Upper lobe of right lung (tissue), 1 donor: Measurements from ENCODE around the gene FAR2. TPM values are rescaled to one million over a fixed set of nuclear protein-coding genes. Genes with fewer than 3 reads are reported as not detected.
A peak's percentile ranks its signal among the peaks of the same experiment; 100 is the strongest.

ENCODE experiments used
- ATAC-seq: fragments of 200-7000 bp; cut with Tn5 transposase; one replicate; pipeline ENCODE4 v1.9.1; 2020; ENCODE audit warnings: mild to moderate bottlenecking, moderate library complexity
- DNase-seq: peaks from one replicate; pipeline ENCODE4 v3.0.0-alpha.2; 2020
- H3K27ac ChIP-seq: fragments of 200-600 bp; one replicate; pipeline ENCODE4 v1.8.0; 2022
- H3K27me3 ChIP-seq: fragments of 200-600 bp; one replicate; pipeline ENCODE4 v1.8.0; 2022; ENCODE audit warnings: mild to moderate bottlenecking
- H3K36me3 ChIP-seq: fragments of 200-600 bp; one replicate; pipeline ENCODE4 v1.8.0; 2022
- H3K4me1 ChIP-seq: fragments of 200-600 bp; one replicate; pipeline ENCODE4 v1.8.0; 2022
- H3K4me3 ChIP-seq: fragments of 200-600 bp; one replicate; pipeline ENCODE4 v1.8.0; 2022; ENCODE audit warnings: mild to moderate bottlenecking
- H3K9me3 ChIP-seq: fragments of 200-600 bp; one replicate; pipeline ENCODE4 v1.8.0; 2022
- intact Hi-C: fragments of 100-400 bp; cut with DNase I; formaldehyde crosslinking; loops from one replicate; pipeline ENCODE4 v1.11.0; 2022
- long read RNA-seq: library from polyadenylated mRNA; unstranded; transcript quantifications from one replicate; pipeline ENCODE4 v2.0.0, GENCODE V29; 2021
- total RNA-seq: library from RNA; stranded (reverse); fragmentation: NEBNext Ultra II Directional; extraction: Animal tissue kit (Norgen Biotek cat#: 25700); gene quantifications from one replicate; pipeline ENCODE4 v1.2.1, GENCODE V29; 2021
- TF ChIP-seq, protein P1 (sequence below): fragments of 200-600 bp; IDR thresholded peaks from one replicate; pipeline ENCODE4 v1.8.0; 2022; ENCODE audit warnings: antibody characterized with exemption
- donor health status: DM: no; HTN: yes; CAD: no; lungs with severe emphysema.

FAR2 gene
- 13.3 TPM for total RNA-seq
- long read RNA-seq, transcript FAR2-202 (12 exons, 3,616 nt) = major isoform, 16 of 24 reads
- long read RNA-seq, partial matches to known transcripts = 0 of 24 reads
- long read RNA-seq, other reads (novel, unspliced or antisense) = 8 of 24 reads

DNA sequence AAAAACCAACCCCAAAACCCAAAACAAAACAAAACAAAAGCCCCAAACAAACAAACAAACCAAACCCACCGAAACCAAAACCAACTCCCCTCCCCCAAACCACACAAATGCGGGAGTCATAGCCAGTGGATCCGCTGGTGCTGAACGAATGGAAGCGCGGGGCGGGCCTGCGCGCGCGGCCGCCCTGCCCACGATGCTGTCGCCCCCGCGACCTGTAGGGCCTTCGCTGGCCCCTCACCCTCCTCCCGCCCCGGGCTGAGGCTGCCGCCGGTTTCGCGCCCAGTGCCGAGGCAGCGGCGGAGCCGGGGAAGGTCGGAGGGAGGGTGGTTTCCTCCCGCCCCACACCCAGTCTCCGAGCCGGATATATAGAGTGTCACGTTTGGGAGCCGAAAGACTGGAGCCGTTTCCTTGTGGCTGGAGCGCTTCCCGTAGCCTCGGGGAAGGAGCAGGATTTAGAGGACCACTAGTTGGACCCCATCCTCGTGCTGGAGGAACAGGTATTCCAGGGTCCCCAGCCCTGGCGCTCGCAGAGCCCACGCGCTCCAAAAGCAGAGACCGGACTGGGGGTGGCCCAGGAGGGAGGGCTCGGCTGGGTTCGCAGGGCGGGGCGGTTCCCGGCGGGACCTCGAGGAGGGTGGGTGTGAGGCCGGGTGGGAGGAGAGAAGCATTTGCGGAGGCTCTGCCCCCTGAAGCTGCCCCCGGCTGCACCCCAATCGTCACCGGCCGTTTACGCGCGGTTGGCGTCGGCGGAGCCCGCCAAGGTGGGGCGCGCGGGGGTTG lies at the start of gene FAR2:
Gene FAR2, plus strand, starts transcription at position 368 of the 780 bp plus-strand sequence. CDS start 121,172 bp downstream, outside the sequence.
- TF ChIP-seq, protein P1, sequence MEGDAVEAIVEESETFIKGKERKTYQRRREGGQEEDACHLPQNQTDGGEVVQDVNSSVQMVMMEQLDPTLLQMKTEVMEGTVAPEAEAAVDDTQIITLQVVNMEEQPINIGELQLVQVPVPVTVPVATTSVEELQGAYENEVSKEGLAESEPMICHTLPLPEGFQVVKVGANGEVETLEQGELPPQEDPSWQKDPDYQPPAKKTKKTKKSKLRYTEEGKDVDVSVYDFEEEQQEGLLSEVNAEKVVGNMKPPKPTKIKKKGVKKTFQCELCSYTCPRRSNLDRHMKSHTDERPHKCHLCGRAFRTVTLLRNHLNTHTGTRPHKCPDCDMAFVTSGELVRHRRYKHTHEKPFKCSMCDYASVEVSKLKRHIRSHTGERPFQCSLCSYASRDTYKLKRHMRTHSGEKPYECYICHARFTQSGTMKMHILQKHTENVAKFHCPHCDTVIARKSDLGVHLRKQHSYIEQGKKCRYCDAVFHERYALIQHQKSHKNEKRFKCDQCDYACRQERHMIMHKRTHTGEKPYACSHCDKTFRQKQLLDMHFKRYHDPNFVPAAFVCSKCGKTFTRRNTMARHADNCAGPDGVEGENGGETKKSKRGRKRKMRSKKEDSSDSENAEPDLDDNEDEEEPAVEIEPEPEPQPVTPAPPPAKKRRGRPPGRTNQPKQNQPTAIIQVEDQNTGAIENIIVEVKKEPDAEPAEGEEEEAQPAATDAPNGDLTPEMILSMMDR = no peak
- no peaks in the 10 kb centered on the region for H3K27me3 ChIP-seq
- no peaks in the 10 kb centered on the region for H3K36me3 ChIP-seq
- peak; percentile 86 for ATAC-seq
- peaks cover 5% of the 10 kb centered on the region for H3K4me1 ChIP-seq
- H3K27ac ChIP-seq = peak within 1 kb of the TSS; percentile 84
- no peaks in the 10 kb centered on the region for H3K9me3 ChIP-seq
- H3K4me3 ChIP-seq = peak within 1 kb of the TSS; percentile 63
- peak; percentile 84 for DNase-seq
- intact Hi-C loops = no loop called here

DNA sequence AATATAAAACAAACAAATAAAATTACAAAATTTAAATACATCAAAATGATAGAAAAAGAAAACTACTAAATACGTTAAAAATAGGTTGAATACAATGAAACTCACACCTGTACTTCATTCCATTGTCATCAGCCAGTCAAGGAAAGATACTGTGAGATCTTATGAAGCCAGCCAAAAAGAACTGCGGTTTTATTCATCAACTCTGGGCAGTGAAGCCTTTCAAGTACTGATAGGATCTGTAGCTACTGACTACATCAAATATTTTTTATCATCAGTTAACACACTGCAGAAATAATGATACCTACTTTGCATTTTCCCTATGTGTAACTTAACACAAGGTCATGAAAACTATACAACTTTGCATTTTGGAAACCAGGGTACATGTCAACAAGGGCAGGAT lies 46.3 kb upstream of the FAR2 start:
- Histone ChIP-seq H3K4me3 (no peak overlapping the region), H3K27me3 (no peaks in the 10 kb centered on the region), H3K4me1 (no peaks in the 10 kb centered on the region), H3K36me3 (no peaks in the 10 kb centered on the region), H3K9me3 (no peaks in the 10 kb centered on the region), H3K27ac (no peak overlapping the region)
- ATAC-seq (no peak), DNase-seq (no peak)
- TF ChIP-seq, protein P1 = no peak
- intact Hi-C loops = no loop called here

DNA sequence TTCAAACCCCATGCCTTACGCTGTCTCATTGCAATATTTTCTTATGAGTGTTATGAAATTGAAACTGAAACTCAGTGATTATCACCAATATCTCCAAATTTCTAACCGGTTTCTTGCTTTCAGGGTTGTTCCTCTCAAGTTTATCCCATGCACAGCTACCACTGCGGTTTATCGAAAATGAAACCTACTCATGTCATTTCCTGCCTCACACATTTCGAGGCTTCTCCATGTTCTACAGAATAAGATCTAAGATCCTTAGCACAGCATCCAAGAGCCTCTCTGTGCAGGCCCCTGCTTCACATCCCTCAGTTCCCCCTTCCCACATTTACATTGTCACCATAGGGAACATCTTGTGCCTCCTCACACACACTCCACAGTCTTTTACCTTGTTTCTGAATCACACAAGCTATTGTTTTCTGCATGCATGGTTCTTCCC lies 45.5 kb upstream of the FAR2 start:
- H3K9me3 ChIP-seq = no peaks in the 10 kb centered on the region
- no peaks in the 10 kb centered on the region for H3K36me3 ChIP-seq
- H3K4me3 ChIP-seq = no peak overlapping the region
- H3K27me3 ChIP-seq = no peaks in the 10 kb centered on the region
- H3K4me1 ChIP-seq = no peaks in the 10 kb centered on the region
- TF ChIP-seq, protein P1 = no peak
- DNase-seq (no peak), ATAC-seq (peak; percentile 75)
- H3K27ac ChIP-seq = peak overlapping the region; percentile 14
- intact Hi-C loops = no loop called here

DNA sequence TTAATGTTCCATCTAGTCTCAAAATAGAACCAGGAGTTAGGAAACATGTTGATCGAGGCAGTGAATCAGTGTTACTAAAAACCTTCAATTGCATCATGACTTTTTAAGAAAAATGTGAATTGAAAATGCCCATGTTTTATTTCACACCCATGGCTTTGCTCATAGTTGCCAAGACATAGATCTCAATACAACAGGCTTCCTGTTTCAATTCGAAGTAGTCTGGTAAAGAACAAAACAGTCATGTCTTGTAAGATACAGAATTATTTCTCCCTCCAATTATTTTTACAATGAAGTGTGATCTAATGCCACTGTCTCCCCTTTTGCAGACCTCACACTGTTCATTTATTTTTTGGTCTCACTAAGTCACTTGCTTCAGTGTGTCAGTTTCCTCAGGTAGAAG lies 44.6 kb upstream of the FAR2 start:
- Histone ChIP-seq H3K36me3 (no peaks in the 10 kb centered on the region), H3K9me3 (no peaks in the 10 kb centered on the region), H3K4me3 (no peak overlapping the region), H3K27ac (no peak overlapping the region), H3K4me1 (no peaks in the 10 kb centered on the region), H3K27me3 (no peaks in the 10 kb centered on the region)
- TF ChIP-seq, protein P1 = no peak
- intact Hi-C loops = no loop called here
- ATAC-seq (no peak), DNase-seq (no peak)

DNA sequence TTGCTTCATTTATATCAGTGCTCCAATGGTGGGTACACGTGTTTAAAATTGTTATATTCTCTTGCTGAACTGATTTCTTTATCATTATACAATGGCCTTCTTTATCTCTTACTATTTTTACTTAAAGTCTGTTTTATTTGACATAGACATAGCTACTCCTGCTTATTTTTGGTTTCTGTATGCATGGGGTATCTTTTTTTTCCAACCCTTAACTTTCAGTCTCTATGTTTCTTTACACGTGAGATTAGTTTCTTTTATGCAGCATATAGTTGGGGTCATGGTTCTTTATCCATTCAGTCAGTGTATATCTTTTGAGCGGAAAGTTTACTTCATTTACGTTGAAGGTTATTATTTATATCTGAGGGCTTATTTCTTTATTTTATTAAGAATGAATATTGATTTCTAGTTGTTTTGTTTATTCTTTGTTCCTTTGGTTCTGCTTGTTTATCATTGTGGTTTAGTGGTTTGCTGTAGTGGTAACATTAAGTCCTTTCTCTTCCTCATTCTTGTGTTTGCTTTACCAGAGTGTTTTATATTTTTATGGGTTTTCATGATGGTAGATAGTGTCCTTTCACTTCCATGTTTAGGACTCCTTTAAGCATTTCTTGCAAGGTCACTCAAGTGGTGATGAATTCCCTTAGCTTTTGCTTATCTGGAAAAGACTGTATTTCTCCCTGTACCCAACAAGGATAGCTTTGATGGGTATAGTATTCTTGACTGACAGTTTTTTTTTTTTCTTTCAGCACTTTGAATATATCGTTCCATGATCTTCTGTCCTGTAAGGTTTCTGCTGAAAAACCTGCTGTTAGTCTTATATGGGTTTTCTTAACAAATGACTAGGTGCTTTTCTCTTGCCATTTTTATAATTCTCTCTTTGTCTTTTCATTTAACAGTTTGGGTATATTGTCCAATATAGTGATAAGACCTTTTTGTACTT lies 38.3 kb upstream of the FAR2 start:
- Histone ChIP-seq H3K4me3 (no peak overlapping the region), H3K4me1 (no peaks in the 10 kb centered on the region), H3K27ac (no peak overlapping the region), H3K27me3 (no peaks in the 10 kb centered on the region), H3K9me3 (peaks cover 6% of the 10 kb centered on the region), H3K36me3 (no peaks in the 10 kb centered on the region)
- TF ChIP-seq, protein P1 = no peak
- ATAC-seq (no peak), DNase-seq (no peak)
- intact Hi-C loops = no loop called here
